Mesothelial cell of epicardium (in vitro differentiated cells): ENCODE measurements around the gene TMEM229A. TPM values are rescaled to one million over a fixed set of nuclear protein-coding genes. Genes with fewer than 3 reads are reported as not detected.
"Not testable (repeated sequence)": the region's sequence is repeated elsewhere in the genome, so short reads cannot be mapped to it uniquely, and the experiment has no call there.

ENCODE experiments used
- DNase-seq, 2 experiments: peaks; one replicate each; pipeline ENCODE4 v3.0.0; 2021; ENCODE audit warnings: low spot score in 2 of 2; ENCODE audit not compliant: unreplicated experiment in 2 of 2
- H3K27ac Mint-ChIP-seq: 2 replicates; pipeline ENCODE4 v1.8.0; 2021; ENCODE audit warnings: mixed read lengths
- H3K27me3 Mint-ChIP-seq: 2 replicates; pipeline ENCODE4 v1.8.0; 2021; ENCODE audit warnings: low read depth, mixed read lengths
- H3K36me3 Mint-ChIP-seq: 2 replicates; pipeline ENCODE4 v1.8.0; 2021; ENCODE audit warnings: mixed read lengths
- H3K4me1 Mint-ChIP-seq: 2 replicates; pipeline ENCODE4 v1.8.0; 2021; ENCODE audit warnings: mixed read lengths
- H3K4me3 Mint-ChIP-seq: 2 replicates; pipeline ENCODE4 v1.8.0; 2021; ENCODE audit warnings: mild to moderate bottlenecking, moderate library complexity, mixed read lengths
- H3K9me3 Mint-ChIP-seq: 2 replicates; pipeline ENCODE4 v1.8.0; 2021; ENCODE audit warnings: mixed read lengths
- total RNA-seq: library from RNA; stranded (reverse); gene quantifications from 3 replicates; pipeline ENCODE4 v1.2.1, GENCODE V29; 2021
- TF ChIP-seq, protein P1 (sequence below): fragments of 200-600 bp; sonication (generic); IDR thresholded peaks from one replicate; pipeline ENCODE4 v1.5.0; 2021; ENCODE audit warnings: antibody characterized with exemption; ENCODE audit not compliant: unreplicated experiment

TMEM229A gene
- 0.59 to 0.69 TPM (median 0.66 TPM) in 3 replicates for total RNA-seq

DNA sequence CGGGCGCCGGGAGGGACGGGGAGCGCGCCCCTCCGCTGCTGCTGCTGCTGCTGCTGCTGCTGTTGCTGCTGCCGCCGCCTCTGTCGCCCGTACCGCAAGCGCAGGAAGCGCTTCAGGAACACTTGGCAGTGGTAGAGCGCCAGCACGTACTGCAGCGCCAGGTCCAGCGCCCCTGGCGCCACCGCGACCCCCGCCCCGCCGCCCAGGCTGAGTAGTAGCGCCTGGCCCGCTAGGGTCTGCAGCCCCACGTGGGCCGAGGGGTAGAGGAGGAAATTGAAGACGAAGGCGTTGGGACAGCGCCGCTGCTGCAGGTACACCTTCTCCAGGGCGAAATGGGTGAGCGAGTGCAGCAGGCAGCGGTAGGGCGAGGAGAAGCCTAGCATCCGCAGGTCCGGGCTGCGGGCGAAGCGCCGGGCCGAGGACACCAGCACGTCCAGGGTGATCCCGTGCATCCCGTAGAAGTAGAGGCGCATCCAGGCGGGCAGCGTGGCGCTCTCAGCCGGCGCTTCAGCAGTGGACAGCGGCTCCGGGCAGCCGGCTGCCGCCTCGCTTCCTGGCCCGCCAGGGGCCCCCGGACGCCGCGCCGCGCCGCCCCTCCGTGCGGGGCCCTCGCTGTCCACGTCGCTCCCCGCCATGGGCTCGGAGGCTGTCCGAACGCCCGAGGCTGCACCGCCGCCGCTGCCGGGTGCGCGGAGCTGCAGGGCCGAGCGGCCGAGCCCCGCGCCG, at the start of gene TMEM229A:
TMEM229A (minus strand) TSS at position 699 of the 726 bp plus-strand sequence; CDS start at position 635, 64 bp downstream.
- Mint-ChIP-seq H3K4me3 (peak within 1 kb of the TSS; percentile 80), H3K27ac (no peak within 1 kb of the TSS), H3K4me1 (peaks cover 15% of the 10 kb centered on the region), H3K9me3 (no peaks in the 10 kb centered on the region), H3K27me3 (peaks cover 62% of the 10 kb centered on the region), H3K36me3 (no peaks in the 10 kb centered on the region)
- TF ChIP-seq, protein P1, sequence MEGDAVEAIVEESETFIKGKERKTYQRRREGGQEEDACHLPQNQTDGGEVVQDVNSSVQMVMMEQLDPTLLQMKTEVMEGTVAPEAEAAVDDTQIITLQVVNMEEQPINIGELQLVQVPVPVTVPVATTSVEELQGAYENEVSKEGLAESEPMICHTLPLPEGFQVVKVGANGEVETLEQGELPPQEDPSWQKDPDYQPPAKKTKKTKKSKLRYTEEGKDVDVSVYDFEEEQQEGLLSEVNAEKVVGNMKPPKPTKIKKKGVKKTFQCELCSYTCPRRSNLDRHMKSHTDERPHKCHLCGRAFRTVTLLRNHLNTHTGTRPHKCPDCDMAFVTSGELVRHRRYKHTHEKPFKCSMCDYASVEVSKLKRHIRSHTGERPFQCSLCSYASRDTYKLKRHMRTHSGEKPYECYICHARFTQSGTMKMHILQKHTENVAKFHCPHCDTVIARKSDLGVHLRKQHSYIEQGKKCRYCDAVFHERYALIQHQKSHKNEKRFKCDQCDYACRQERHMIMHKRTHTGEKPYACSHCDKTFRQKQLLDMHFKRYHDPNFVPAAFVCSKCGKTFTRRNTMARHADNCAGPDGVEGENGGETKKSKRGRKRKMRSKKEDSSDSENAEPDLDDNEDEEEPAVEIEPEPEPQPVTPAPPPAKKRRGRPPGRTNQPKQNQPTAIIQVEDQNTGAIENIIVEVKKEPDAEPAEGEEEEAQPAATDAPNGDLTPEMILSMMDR = no peak
- peak; percentile 44 to 74 for DNase-seq

DNA sequence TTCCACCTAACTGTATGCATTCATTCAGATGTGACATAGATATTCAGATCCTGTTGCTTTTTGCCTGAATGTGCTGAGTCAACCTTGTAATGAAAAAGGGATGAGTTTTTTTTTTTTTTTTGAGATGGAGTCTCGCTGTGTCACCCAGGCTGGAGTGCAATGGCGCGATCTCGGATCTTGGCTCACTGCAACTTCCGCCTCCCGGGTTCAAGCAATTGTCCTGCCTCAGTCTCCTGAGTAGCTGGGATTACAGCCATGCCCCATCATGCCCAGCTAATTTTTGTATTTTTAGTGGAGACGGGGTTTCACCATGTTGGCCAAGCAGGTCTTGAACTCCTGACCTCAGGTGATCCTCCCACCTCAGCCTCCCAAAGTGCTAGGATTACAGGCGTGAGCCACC, 49.4 kb upstream of the TMEM229A start:
- not testable (repeated sequence) for H3K27ac Mint-ChIP-seq, DNase-seq, H3K4me3 Mint-ChIP-seq, H3K9me3 Mint-ChIP-seq, H3K27me3 Mint-ChIP-seq, H3K36me3 Mint-ChIP-seq
- peaks cover 24% of the 10 kb centered on the region for H3K4me1 Mint-ChIP-seq

DNA sequence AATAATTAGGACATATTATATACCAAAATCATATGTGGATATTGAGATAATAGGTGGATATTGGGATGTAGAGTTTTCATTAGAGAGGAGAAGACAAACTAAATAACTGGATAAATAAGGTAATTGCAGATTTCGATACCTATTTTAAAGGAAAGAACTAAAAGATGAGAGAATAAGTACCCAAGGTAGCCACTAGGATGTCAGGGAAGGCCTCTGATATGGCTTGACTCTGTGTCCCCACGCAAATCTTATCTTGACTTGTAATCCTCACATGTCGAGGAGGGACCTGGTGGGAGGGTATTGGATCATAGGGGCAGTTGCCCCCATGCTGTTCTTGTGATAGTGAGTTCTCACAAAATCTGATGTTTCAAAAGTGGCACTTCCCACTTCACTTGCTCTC, 44.7 kb upstream of the TMEM229A start:
- Mint-ChIP-seq H3K36me3 (no peaks in the 10 kb centered on the region), H3K4me1 (peaks cover 7% of the 10 kb centered on the region), H3K4me3 (no peak overlapping the region), H3K27me3 (no peaks in the 10 kb centered on the region), H3K9me3 (no peaks in the 10 kb centered on the region), H3K27ac (no peak overlapping the region)
- DNase-seq = no peak
- TF ChIP-seq, protein P1 = peak; percentile 42

DNA sequence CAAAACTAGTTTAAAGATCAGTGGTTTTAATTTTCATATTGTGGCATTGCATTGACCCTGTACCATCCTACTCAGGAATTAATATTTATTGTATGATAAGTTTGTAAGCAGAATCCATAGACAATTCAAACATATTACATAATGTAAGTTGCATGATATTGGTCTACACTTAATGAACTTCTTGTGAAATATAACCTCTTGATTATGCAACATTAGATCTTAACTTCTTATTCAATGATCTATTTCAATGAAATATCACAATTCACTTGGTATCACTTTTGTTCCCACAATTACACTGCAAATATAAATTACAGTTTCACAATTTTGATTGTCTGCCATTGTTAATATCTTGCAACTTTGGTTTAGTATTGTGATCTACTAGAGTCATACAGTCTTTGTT, 44.0 kb upstream of the TMEM229A start:
- Mint-ChIP-seq H3K4me3 (no peak overlapping the region), H3K27ac (no peak overlapping the region), H3K27me3 (no peaks in the 10 kb centered on the region), H3K36me3 (no peaks in the 10 kb centered on the region), H3K9me3 (no peaks in the 10 kb centered on the region), H3K4me1 (peaks cover 7% of the 10 kb centered on the region)
- TF ChIP-seq, protein P1 = no peak
- DNase-seq = no peak

DNA sequence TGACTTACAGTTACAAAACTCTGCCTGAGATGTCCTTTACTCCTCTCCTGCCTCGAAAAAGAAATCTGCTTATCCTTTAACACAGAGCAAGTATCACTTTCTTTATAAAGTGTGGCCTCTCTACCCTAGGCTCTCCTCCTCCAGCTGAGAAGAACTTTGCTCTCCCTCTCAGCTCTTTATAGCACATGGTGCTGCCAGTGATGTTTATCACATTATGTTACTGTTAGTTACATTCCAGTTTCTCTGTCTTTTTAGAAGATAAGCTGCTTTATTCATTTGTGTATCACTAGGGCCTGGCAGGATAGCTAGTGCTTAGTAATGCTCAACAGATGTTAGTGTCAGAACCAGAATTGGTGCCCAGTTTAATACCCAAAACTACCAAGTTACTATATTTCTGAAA, 41.1 kb upstream of the TMEM229A start:
- DNase-seq = no peak
- TF ChIP-seq, protein P1 = no peak
- peaks cover 7% of the 10 kb centered on the region for H3K4me1 Mint-ChIP-seq
- peak overlapping the region; percentile 27 for H3K27ac Mint-ChIP-seq
- no peak overlapping the region for H3K4me3 Mint-ChIP-seq
- no peaks in the 10 kb centered on the region for H3K36me3 Mint-ChIP-seq
- no peaks in the 10 kb centered on the region for H3K9me3 Mint-ChIP-seq
- H3K27me3 Mint-ChIP-seq = no peaks in the 10 kb centered on the region

DNA sequence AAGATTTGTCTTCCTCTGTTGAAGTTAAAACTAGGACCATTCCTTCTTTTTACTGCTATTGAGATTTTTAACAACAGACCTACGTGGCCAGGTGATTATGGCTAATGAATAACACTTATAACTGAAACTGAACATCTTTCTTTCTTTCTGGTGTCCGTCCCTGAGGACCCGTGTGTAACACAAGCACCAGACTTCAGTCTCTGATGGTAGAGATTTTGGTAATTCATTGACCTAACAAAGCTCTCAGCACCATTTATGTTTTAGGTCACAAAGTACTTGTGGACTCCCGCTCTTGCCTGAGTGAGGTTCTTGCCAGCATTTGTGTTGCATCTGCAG, 40.4 kb upstream of the TMEM229A start:
- Mint-ChIP-seq H3K36me3 (no peaks in the 10 kb centered on the region), H3K27me3 (no peaks in the 10 kb centered on the region), H3K9me3 (no peaks in the 10 kb centered on the region), H3K4me3 (no peak overlapping the region), H3K4me1 (peaks cover 7% of the 10 kb centered on the region), H3K27ac (no peak overlapping the region)
- TF ChIP-seq, protein P1 = no peak
- no peak for DNase-seq
